GM21619 (cell line): Measurements from ENCODE around the gene PRKG2.

Source experiments
- ATAC-seq: cut with Tn5 transposase; IDR thresholded peaks from one replicate; pipeline ENCODE4 v1.9.1; 2021; ENCODE audit not compliant: unreplicated experiment

Gene PRKG2

DNA sequence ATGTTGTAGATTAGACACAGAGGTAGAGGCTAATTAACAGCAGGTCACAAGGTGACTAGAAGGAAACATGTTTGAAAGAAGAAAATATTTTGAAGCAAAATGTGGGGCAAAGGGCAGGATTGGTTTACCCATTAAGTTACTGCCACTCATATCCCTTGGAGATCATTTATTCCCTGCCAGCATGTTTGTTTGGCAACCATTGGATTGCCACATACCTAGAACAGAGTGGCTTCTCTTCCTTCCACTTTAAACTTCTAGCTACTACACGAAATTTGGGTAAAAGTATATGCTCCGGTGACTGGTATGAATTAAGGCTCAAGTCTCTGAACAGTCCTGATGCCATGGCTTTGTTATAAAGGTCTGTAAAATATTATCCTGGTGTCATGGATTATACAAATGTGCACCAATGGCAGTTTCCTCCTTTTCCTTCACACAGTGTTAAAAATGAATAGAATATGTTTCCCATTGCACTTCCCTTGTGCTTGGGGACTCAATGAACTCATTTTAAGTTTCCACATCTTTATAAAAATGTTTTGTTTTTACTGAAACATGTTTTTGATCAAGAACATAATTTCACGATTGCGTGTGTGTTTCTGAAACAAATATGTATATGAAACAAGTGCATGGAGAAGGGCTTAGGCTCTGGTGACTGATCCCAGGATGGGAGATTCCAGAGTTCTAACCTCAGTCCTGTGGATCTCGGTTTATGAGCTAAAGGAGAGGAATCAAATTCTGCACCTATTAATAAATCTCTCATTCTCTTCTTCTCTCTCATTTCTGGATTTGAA lies 172.2 kb downstream of the PRKG2 start:
- ATAC-seq: no peak

DNA sequence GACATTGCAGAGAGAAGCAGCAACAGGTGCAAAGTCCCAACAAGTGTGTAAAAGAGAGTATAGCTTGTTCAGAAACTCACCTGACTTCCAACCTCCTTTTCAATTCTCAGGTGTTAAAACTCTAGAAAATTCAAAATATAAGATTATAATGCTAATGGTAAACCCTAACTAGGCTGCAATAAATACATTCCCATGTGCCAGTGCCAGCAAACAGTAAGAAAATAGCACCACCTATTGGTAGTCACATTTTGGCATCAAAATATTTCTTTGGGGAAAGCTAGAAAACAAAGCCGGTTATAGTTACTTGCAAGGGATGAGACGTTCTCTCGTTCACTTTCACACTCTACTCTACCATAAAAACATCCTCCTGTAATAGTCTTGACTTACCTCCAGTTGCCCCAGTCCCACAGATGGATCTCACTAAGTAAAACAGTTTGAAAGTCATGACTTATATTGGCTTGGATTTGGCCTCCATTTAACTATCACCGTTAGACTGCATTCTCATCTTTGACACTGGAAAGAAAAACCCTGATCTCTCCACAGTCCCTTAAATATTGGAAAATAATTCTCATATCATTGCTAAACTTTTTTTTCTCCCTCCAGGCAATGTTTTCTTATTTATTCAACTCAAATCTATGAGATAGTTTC lies 174.9 kb downstream of the PRKG2 start:
- no peak for ATAC-seq

DNA sequence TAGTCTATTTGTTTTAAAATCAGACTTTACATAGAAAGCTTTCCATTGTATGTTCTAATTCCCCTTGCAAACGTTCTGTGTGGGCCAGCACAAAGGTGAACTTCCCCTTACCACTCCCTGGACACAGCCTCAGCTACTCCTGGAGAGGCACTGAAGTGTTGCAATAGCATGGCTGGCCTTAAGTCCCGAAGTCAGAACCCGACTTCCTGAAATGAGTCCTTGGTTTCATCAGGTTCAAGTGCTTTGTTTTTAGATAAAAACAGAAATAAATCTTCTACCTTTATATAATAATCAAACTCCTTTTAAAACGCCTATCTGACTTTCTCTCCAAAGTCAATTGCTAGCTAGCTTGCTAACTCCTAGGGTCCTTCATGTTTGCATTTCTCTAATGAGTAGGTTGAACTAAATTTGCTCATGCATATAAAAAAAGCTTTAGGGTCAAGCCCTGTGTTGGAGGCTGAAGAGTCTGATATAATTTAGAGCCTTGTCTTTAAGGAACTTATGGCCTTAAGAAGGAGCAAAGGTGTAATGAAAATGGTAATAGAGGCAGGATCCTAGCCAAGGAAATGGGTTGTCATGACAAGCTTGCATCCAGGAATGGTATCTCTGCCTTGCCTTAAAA lies 175.6 kb downstream of the PRKG2 start:
- no peak for ATAC-seq

DNA sequence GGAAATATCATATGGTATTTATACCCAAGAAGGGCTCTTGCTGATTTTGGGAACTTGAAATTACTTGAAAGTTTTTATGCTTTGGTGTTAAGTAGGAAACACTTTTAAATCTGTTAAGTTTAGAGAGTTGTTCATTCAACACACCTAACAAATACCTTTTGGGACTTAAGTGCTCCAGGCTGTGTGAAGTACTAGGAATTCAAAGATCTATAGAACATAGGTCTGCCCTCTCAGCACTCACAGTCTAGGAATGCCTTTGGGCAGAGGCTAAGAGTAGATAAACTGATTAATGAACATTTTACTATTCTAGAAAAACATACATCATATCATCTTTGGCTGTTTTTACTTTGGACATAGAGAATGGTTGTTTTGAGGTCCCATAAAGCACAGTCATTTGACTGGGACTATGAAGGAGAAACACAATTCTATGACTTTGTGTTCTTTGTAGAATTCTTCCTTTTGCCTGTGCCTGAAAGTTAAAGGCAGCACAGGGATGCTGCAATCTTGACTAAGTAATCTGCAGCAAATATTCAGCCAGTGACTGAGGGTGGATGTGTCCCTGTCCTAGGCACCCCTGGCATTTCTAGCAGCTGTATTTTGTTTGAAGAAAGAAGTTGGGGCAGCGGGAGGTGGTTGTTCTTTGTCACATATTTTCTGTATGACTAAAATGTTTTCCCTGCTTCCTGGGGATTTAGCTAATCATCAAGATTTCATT lies 176.2 kb downstream of the PRKG2 start:
- ATAC-seq: no peak
